Measurements from ENCODE around the gene IL1RAP. TPM values are rescaled to one million over a fixed set of nuclear protein-coding genes. Genes with fewer than 3 reads are reported as not detected.

The IL1RAP gene
- total and polyA plus RNA-seq, 2 experiments from 2014 or later: 17.5 to 32.3 TPM

- 19 to 22% methylated on average over 6 of the region's 6 CpGs for WGBS, 2 experiments (ENCODE audit: low coverage in 1 of 2, low lambda C conversion rate in 2 of 2, missing lambda C conversion rate in 2 of 2)
- no peaks in the 10 kb centered on the region for H3K9me3 ChIP-seq (ENCODE audit: low read depth)
- peaks cover 39% of the 10 kb centered on the region for H3K4me1 ChIP-seq (ENCODE audit: insufficient read depth)
- H3K27ac ChIP-seq: peak overlapping the region; percentile 86
- H3K4me2 ChIP-seq (ENCODE audit: unreplicated experiment): peak overlapping the region; percentile 57
- no peaks in the 10 kb centered on the region for H3K36me3 ChIP-seq (ENCODE audit: low read depth)
- TF ChIP-seq EZH2 (IDR thresholded peaks at IDR 0.05; ENCODE audit: insufficient read depth, poor library complexity, severe bottlenecking) (no peak), EZH2phosphoT487 (IDR thresholded peaks at IDR 0.05; ENCODE audit: insufficient read depth, low read depth) (no peak)
- H2AFZ ChIP-seq: peak overlapping the region; percentile 36
- H3K79me2 ChIP-seq (ENCODE audit: insufficient read depth): peaks cover 26% of the 10 kb centered on the region
- no peaks in the 10 kb centered on the region for H3K27me3 ChIP-seq (replicated peaks; ENCODE audit: insufficient read depth)
- peak overlapping the region; percentile 54 for H3K4me3 ChIP-seq
- peaks cover 30% of the 10 kb centered on the region for H3F3A ChIP-seq (ENCODE audit: insufficient read depth)
- no peaks in the 10 kb centered on the region for H4K20me1 ChIP-seq (ENCODE audit: insufficient read depth)
- peak; percentile 98 for DNase-seq
- no peaks in the 10 kb centered on the region for H3K9me2 ChIP-seq (ENCODE audit: insufficient read depth)
- in situ Hi-C loops (cut with MboI): no loop called here
- peak overlapping the region; percentile 49 for H3K9ac ChIP-seq
Measured at GRCh38 chr3:190585805-190586630, 72.1 kb downstream of the IL1RAP start.

- H3K4me3 ChIP-seq: peak overlapping the region; percentile 54
- peaks cover 31% of the 10 kb centered on the region for H3K79me2 ChIP-seq (ENCODE audit: insufficient read depth)
- H3K27ac ChIP-seq: peak overlapping the region; percentile 86
- H3F3A ChIP-seq (ENCODE audit: insufficient read depth): peaks cover 24% of the 10 kb centered on the region
- no peaks in the 10 kb centered on the region for H4K20me1 ChIP-seq (ENCODE audit: insufficient read depth)
- WGBS, 2 experiments (ENCODE audit: low coverage in 1 of 2, low lambda C conversion rate in 2 of 2, missing lambda C conversion rate in 2 of 2): 3 to 7% methylated on average over 4 of the region's 4 CpGs
- no peaks in the 10 kb centered on the region for H3K36me3 ChIP-seq (ENCODE audit: low read depth)
- in situ Hi-C loops (cut with MboI): no loop called here
- H3K9me3 ChIP-seq (ENCODE audit: low read depth): no peaks in the 10 kb centered on the region
- TF ChIP-seq EZH2phosphoT487 (IDR thresholded peaks at IDR 0.05; ENCODE audit: insufficient read depth, low read depth): no peak
- TF ChIP-seq EZH2 (IDR thresholded peaks at IDR 0.05; ENCODE audit: insufficient read depth, poor library complexity, severe bottlenecking): no peak
- peak overlapping the region; percentile 49 for H3K9ac ChIP-seq
- peak; percentile 92 for DNase-seq
- H2AFZ ChIP-seq: peak overlapping the region; percentile 36
- H3K4me1 ChIP-seq (ENCODE audit: insufficient read depth): peaks cover 33% of the 10 kb centered on the region
- H3K9me2 ChIP-seq (ENCODE audit: insufficient read depth): no peaks in the 10 kb centered on the region
- no peaks in the 10 kb centered on the region for H3K27me3 ChIP-seq (replicated peaks; ENCODE audit: insufficient read depth)
- peak overlapping the region; percentile 57 for H3K4me2 ChIP-seq (ENCODE audit: unreplicated experiment)
Measured at GRCh38 chr3:190586631-190587011, 72.7 kb downstream of the IL1RAP start.

- 70 to 85% methylated on average over 2 of the region's 2 CpGs for WGBS, 2 experiments (ENCODE audit: low coverage in 1 of 2, low lambda C conversion rate in 2 of 2, missing lambda C conversion rate in 2 of 2)
- H3F3A ChIP-seq (ENCODE audit: insufficient read depth): peaks cover 19% of the 10 kb centered on the region
- no peak overlapping the region for H3K9ac ChIP-seq
- H3K9me3 ChIP-seq (ENCODE audit: low read depth): no peaks in the 10 kb centered on the region
- DNase-seq: no peak
- H3K36me3 ChIP-seq (ENCODE audit: low read depth): no peaks in the 10 kb centered on the region
- H3K4me2 ChIP-seq (ENCODE audit: unreplicated experiment): no peak overlapping the region
- no peaks in the 10 kb centered on the region for H4K20me1 ChIP-seq (ENCODE audit: insufficient read depth)
- H3K4me1 ChIP-seq (ENCODE audit: insufficient read depth): peaks cover 25% of the 10 kb centered on the region
- H3K9me2 ChIP-seq (ENCODE audit: insufficient read depth): no peaks in the 10 kb centered on the region
- H2AFZ ChIP-seq: no peak overlapping the region
- no peaks in the 10 kb centered on the region for H3K27me3 ChIP-seq (replicated peaks; ENCODE audit: insufficient read depth)
- H3K4me3 ChIP-seq: no peak overlapping the region
- no peak overlapping the region for H3K27ac ChIP-seq
- H3K79me2 ChIP-seq (ENCODE audit: insufficient read depth): peaks cover 31% of the 10 kb centered on the region
- TF ChIP-seq EZH2 (IDR thresholded peaks at IDR 0.05; ENCODE audit: insufficient read depth, poor library complexity, severe bottlenecking) (no peak), EZH2phosphoT487 (IDR thresholded peaks at IDR 0.05; ENCODE audit: insufficient read depth, low read depth) (no peak)
- in situ Hi-C loops (cut with MboI): no loop called here
Measured at GRCh38 chr3:190588570-190588969, 74.7 kb downstream of the IL1RAP start.

- Histone ChIP-seq H3K4me3 (no peak overlapping the region), H3K9me2 (ENCODE audit: insufficient read depth) (no peaks in the 10 kb centered on the region), H3K27ac (no peak overlapping the region), H3K4me2 (ENCODE audit: unreplicated experiment) (no peak overlapping the region), H3K27me3 (replicated peaks; ENCODE audit: insufficient read depth) (no peaks in the 10 kb centered on the region), H2AFZ (no peak overlapping the region), H3K9me3 (ENCODE audit: low read depth) (no peaks in the 10 kb centered on the region), H3F3A (ENCODE audit: insufficient read depth) (peaks cover 19% of the 10 kb centered on the region), H3K79me2 (ENCODE audit: insufficient read depth) (peaks cover 37% of the 10 kb centered on the region), H4K20me1 (ENCODE audit: insufficient read depth) (no peaks in the 10 kb centered on the region), H3K4me1 (ENCODE audit: insufficient read depth) (peaks cover 25% of the 10 kb centered on the region), H3K9ac (no peak overlapping the region), H3K36me3 (ENCODE audit: low read depth) (no peaks in the 10 kb centered on the region)
- TF ChIP-seq EZH2 (IDR thresholded peaks at IDR 0.05; ENCODE audit: insufficient read depth, poor library complexity, severe bottlenecking): no peak
- no peak for TF ChIP-seq EZH2phosphoT487 (IDR thresholded peaks at IDR 0.05; ENCODE audit: insufficient read depth, low read depth)
- no peak for DNase-seq
- WGBS, 2 experiments (ENCODE audit: low coverage in 1 of 2, low lambda C conversion rate in 2 of 2, missing lambda C conversion rate in 2 of 2): 91 to 92% methylated on average over 7 of the region's 7 CpGs
- in situ Hi-C loops (cut with MboI): no loop called here
Measured at GRCh38 chr3:190589326-190589725, 75.4 kb downstream of the IL1RAP start.

All from GM23248 (cell line).